ENCODE results near the gene GAS1. TPM values are rescaled to one million over a fixed set of nuclear protein-coding genes. Genes with fewer than 3 reads are reported as not detected.

The GAS1 gene
- total and polyA plus RNA-seq, 10 donors = 2.0 to 13.2 (median 5.4) TPM

- TF ChIP-seq, protein P1, sequence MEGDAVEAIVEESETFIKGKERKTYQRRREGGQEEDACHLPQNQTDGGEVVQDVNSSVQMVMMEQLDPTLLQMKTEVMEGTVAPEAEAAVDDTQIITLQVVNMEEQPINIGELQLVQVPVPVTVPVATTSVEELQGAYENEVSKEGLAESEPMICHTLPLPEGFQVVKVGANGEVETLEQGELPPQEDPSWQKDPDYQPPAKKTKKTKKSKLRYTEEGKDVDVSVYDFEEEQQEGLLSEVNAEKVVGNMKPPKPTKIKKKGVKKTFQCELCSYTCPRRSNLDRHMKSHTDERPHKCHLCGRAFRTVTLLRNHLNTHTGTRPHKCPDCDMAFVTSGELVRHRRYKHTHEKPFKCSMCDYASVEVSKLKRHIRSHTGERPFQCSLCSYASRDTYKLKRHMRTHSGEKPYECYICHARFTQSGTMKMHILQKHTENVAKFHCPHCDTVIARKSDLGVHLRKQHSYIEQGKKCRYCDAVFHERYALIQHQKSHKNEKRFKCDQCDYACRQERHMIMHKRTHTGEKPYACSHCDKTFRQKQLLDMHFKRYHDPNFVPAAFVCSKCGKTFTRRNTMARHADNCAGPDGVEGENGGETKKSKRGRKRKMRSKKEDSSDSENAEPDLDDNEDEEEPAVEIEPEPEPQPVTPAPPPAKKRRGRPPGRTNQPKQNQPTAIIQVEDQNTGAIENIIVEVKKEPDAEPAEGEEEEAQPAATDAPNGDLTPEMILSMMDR (IDR thresholded peaks at IDR 0.05 in 8 of 11, conservative IDR thresholded peaks at IDR 0.05 in 3 of 11) = no peak
- no peak for TF ChIP-seq POLR2A (IDR thresholded peaks at IDR 0.05)
- peak in 2 of 3 donors; percentile 47 to 49 for TF ChIP-seq POLR2AphosphoS5 (IDR thresholded peaks at IDR 0.05)
- peak; percentile 91 for DNase-seq
- peak overlapping the region; percentile 42 to 91 (median 86) for H3K27ac ChIP-seq
- no peaks in the 10 kb centered on the region for H3K9me3 ChIP-seq
- peaks cover 0 to 60% (median 22%) of the 10 kb centered on the region in 7 donors for H3K27me3 ChIP-seq (replicated peaks in 1 of 7)
- no peaks in the 10 kb centered on the region for H3K36me3 ChIP-seq
- H3K4me1 ChIP-seq = peaks cover 7 to 44% (median 30%) of the 10 kb centered on the region in 6 donors
- peak overlapping the region; percentile 70 to 99 (median 92) for H3K4me3 ChIP-seq
- intact Hi-C loops (cut with DNase I; ENCODE audit: low total_unique reads) = no loop called here
- 0 to 1% (median 1%) methylated on average over 47 to 125 of the region's 125 CpGs for WGBS, 5 donors
Measured at GRCh38 chr9:86946201-86947145, 833 bp downstream of the GAS1 start.

DNA sequence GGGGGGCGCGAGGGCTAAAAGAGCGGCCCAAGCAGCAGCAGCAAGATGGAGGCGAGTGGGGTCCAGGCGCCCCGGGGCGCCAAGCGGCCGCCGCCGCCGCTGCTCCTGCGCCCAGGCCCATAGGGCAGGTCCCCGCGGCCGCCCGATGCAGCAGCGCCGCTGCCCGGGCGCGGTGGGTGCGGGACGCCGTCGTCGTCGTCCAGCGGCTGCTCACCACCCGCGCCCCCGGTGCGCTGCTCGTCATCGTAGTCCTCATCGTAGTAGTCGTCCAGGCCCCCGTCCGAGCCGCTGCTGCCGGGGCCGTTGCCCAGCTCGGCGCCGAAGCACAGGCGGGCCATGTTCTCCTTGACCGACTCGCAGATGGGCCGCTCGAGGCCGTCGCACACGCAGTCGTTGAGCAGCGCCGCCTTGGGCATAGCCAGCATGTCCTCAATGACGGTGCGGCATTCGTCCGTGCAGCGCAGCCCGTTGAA lies 1.5 kb downstream of the GAS1 start:
- H3K4me1 ChIP-seq = peaks cover 7 to 44% (median 30%) of the 10 kb centered on the region in 6 donors
- no peaks in the 10 kb centered on the region for H3K9me3 ChIP-seq
- intact Hi-C loops (cut with DNase I; ENCODE audit: low total_unique reads) = no loop called here
- H3K4me3 ChIP-seq = peak overlapping the region; percentile 70 to 99 (median 92)
- WGBS, 5 donors = 0 to 2% (median 2%) methylated on average over 5 to 62 of the region's 62 CpGs
- DNase-seq = peak; percentile 81
- TF ChIP-seq POLR2AphosphoS5 (IDR thresholded peaks at IDR 0.05) (peak in 1 of 3 donors; percentile 8), POLR2A (IDR thresholded peaks at IDR 0.05) (no peak)
- peak overlapping the region in 7 of 8 donors; percentile 69 to 91 (median 87) for H3K27ac ChIP-seq
- no peaks in the 10 kb centered on the region for H3K36me3 ChIP-seq
- peaks cover 0 to 67% (median 29%) of the 10 kb centered on the region in 7 donors for H3K27me3 ChIP-seq (replicated peaks in 1 of 7)

DNA sequence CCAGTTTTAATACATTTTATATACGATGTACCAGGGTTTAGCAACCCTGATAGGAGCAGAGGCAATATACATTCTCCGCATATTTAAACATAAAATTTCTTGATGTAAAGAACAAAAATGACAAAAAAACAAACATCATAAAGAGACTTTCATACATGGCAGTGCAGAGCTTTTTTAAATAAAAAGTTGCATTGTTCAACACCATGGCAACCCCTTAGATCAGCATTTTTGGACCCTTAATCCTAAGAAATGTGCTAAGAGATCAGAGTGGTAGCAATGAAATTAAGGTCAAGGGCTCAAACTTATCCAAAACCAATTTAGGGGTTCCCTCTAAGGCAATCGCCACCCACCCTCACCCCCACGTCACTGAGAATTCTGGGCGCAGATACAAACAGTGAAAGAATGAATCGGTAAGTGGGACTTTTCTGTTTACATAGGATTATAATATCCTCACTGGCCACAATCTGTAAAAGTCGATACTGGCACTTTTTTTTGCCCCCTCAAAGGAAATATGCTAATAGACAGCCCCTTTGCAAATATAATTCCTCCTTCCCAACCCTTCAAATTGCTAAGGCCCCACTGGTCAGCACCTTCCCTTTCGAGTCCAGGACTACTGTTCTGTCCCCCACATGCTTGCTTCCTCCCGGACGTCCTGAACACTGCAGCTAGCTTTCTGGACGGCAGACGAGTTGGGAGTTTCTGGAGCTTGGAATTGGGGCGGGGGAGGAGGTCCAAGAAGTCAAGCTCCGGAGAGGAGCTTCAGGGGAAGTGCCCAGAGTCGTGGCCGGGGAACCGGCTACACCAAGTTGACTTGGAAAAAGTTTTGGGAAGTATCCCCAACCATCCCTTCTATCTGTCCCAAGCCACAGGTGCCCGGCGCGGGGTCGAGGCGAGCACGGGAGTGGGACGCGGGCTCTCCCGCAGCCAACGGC lies 2.2 kb downstream of the GAS1 start:
- TF ChIP-seq POLR2AphosphoS5 (IDR thresholded peaks at IDR 0.05) (no peak), POLR2A (IDR thresholded peaks at IDR 0.05) (no peak)
- TF ChIP-seq, protein P1 (IDR thresholded peaks at IDR 0.05 in 8 of 11, conservative IDR thresholded peaks at IDR 0.05 in 3 of 11) = no peak
- Histone ChIP-seq H3K4me1 (peaks cover 7 to 44% (median 30%) of the 10 kb centered on the region in 6 donors), H3K36me3 (no peaks in the 10 kb centered on the region), H3K9me3 (no peaks in the 10 kb centered on the region), H3K27me3 (replicated peaks in 1 of 7) (peaks cover 0 to 74% (median 36%) of the 10 kb centered on the region in 7 donors), H3K27ac (peak overlapping the region in 7 of 8 donors; percentile 69 to 91 (median 87)), H3K4me3 (peak overlapping the region; percentile 70 to 99 (median 92))
- intact Hi-C loops (cut with DNase I; ENCODE audit: low total_unique reads) = no loop called here
- DNase-seq = no peak
- WGBS, 5 donors = 18 to 28% (median 19%) methylated on average over 17 to 27 of the region's 27 CpGs

Measured in spleen (tissue), 11 donors.